Ectodermal cell (in vitro differentiated cells): ENCODE data around the gene STKLD1.
A peak's percentile ranks its signal among the peaks of the same experiment; 100 is the strongest.

Experiments
- H3K27ac ChIP-seq: 2 replicates; pipeline ENCODE4 v1.7.0; 2013; ENCODE audit warnings: mild to moderate bottlenecking, low read depth, low read length; ENCODE audit not compliant: insufficient read depth, poor library complexity, severe bottlenecking
- H3K27me3 ChIP-seq: 2 replicates; pipeline ENCODE4 v1.7.0; 2013; ENCODE audit warnings: mild to moderate bottlenecking, low read length; ENCODE audit not compliant: insufficient read depth, control insufficient read depth, poor library complexity, severe bottlenecking
- H3K36me3 ChIP-seq: one replicate; pipeline ENCODE4 v1.7.0; 2013; ENCODE audit warnings: low read length; ENCODE audit not compliant: control insufficient read depth, insufficient read depth
- H3K4me1 ChIP-seq: one replicate; pipeline ENCODE4 v1.7.0; 2013; ENCODE audit warnings: low read length; ENCODE audit not compliant: control insufficient read depth, insufficient read depth
- H3K4me3 ChIP-seq: 2 replicates; pipeline ENCODE4 v1.7.0; 2013; ENCODE audit warnings: low read depth, low read length, control low read depth; ENCODE audit not compliant: insufficient read depth
- H3K9me3 ChIP-seq: 2 replicates; pipeline ENCODE4 v1.7.0; 2013; ENCODE audit warnings: mild to moderate bottlenecking, low read length, moderate library complexity; ENCODE audit not compliant: control insufficient read depth
- WGBS, 2 experiments: methylation state at CpG; one replicate each; pipeline ENCODE4 v1.1.7; 2013; ENCODE audit warnings: missing lambda C conversion rate in 2 of 2; 5-methylcytosine and 5-hydroxymethylcytosine counted together

STKLD1 gene

GRCh38 chr9:133406480-133407307 is 30.5 kb downstream of the STKLD1 start:
- peaks cover 30% of the 10 kb centered on the region for H3K36me3 ChIP-seq
- no peak overlapping the region for H3K4me3 ChIP-seq
- no peaks in the 10 kb centered on the region for H3K27me3 ChIP-seq
- no peak overlapping the region for H3K27ac ChIP-seq
- no peaks in the 10 kb centered on the region for H3K4me1 ChIP-seq
- no peaks in the 10 kb centered on the region for H3K9me3 ChIP-seq
- 64 to 68% methylated on average over 24 of the region's 24 CpGs for WGBS, 2 experiments

GRCh38 chr9:133408042-133408441 is 31.9 kb downstream of the STKLD1 start:
- H3K36me3 ChIP-seq, result peaks cover 35% of the 10 kb centered on the region
- 83 to 94% methylated on average over 1 of the region's 1 CpG for WGBS, 2 experiments
- no peaks in the 10 kb centered on the region for H3K4me1 ChIP-seq
- no peak overlapping the region for H3K27ac ChIP-seq
- H3K9me3 ChIP-seq, result no peaks in the 10 kb centered on the region
- no peak overlapping the region for H3K4me3 ChIP-seq
- H3K27me3 ChIP-seq, result no peaks in the 10 kb centered on the region

- H3K27ac ChIP-seq, result no peak overlapping the region
- no peaks in the 10 kb centered on the region for H3K27me3 ChIP-seq
- H3K36me3 ChIP-seq, result peaks cover 24% of the 10 kb centered on the region
- H3K4me1 ChIP-seq, result peaks cover 5% of the 10 kb centered on the region
- no peak overlapping the region for H3K4me3 ChIP-seq
- 75 to 80% methylated on average over 1 of the region's 1 CpG for WGBS, 2 experiments
- H3K9me3 ChIP-seq, result no peaks in the 10 kb centered on the region
These were observed 39.0 kb downstream of the STKLD1 start for GRCh38 chr9:133415170-133415569.

GRCh38 chr9:133417541-133418461 is 41.6 kb downstream of the STKLD1 start, which contains the start of gene REXO4:
Gene REXO4 (minus strand): TSS chr9:133418010. CDS start chr9:133417844, 166 bp downstream.
- peaks cover 10% of the 10 kb centered on the region for H3K36me3 ChIP-seq

GRCh38 chr9:133419005-133419404 is 42.8 kb downstream of the STKLD1 start:
- Histone ChIP-seq H3K9me3 (no peaks in the 10 kb centered on the region), H3K36me3 (peaks cover 6% of the 10 kb centered on the region), H3K27me3 (no peaks in the 10 kb centered on the region), H3K4me1 (peaks cover 5% of the 10 kb centered on the region), H3K27ac (no peak overlapping the region), H3K4me3 (peak overlapping the region; percentile 79)
- 57 to 62% methylated on average over 13 of the region's 13 CpGs for WGBS, 2 experiments

More at GRCh38 chr9:133417541-133418461, 41.6 kb downstream of the STKLD1 start, which contains the start of gene REXO4:
- Histone ChIP-seq H3K4me1 (peaks cover 5% of the 10 kb centered on the region), H3K27me3 (no peaks in the 10 kb centered on the region), H3K9me3 (no peaks in the 10 kb centered on the region), H3K27ac (peak within 1 kb of the TSS; percentile 90), H3K4me3 (peak within 1 kb of the TSS; percentile 79)
- WGBS, 2 experiments, result 1% methylated on average over 75 of the region's 75 CpGs

GRCh38 chr9:133420392-133420827 is 44.2 kb downstream of the STKLD1 start:
- peaks cover 5% of the 10 kb centered on the region for H3K4me1 ChIP-seq
- no peak overlapping the region for H3K4me3 ChIP-seq
- WGBS, 2 experiments, result 81 to 86% methylated on average over 5 of the region's 5 CpGs
- H3K27me3 ChIP-seq, result no peaks in the 10 kb centered on the region
- no peak overlapping the region for H3K27ac ChIP-seq
- no peaks in the 10 kb centered on the region for H3K36me3 ChIP-seq
- no peaks in the 10 kb centered on the region for H3K9me3 ChIP-seq

- no peak within 1 kb of the TSS for H3K4me3 ChIP-seq
- no peak within 1 kb of the TSS for H3K27ac ChIP-seq
- WGBS, 2 experiments, result 80 to 81% methylated on average over 23 of the region's 23 CpGs
- no peaks in the 10 kb centered on the region for H3K9me3 ChIP-seq
- H3K27me3 ChIP-seq, result no peaks in the 10 kb centered on the region
- H3K4me1 ChIP-seq, result peaks cover 3% of the 10 kb centered on the region
- no peaks in the 10 kb centered on the region for H3K36me3 ChIP-seq
These were observed 45.7 kb downstream of the STKLD1 start, which contains the start of gene ADAMTS13 for GRCh38 chr9:133421615-133422542. Gene ADAMTS13 (plus strand): TSS chr9:133422367. CDS start chr9:133422444, 77 bp downstream.

GRCh38 chr9:133423216-133423615 is 47.0 kb downstream of the STKLD1 start:
- Histone ChIP-seq H3K27ac (no peak overlapping the region), H3K4me1 (no peaks in the 10 kb centered on the region), H3K4me3 (no peak overlapping the region), H3K27me3 (peaks cover 11% of the 10 kb centered on the region), H3K9me3 (no peaks in the 10 kb centered on the region), H3K36me3 (no peaks in the 10 kb centered on the region)
- WGBS, 2 experiments, result 92 to 93% methylated on average over 3 of the region's 3 CpGs

- Histone ChIP-seq H3K4me1 (no peaks in the 10 kb centered on the region), H3K4me3 (no peak overlapping the region), H3K27ac (no peak overlapping the region), H3K27me3 (peaks cover 20% of the 10 kb centered on the region), H3K36me3 (no peaks in the 10 kb centered on the region), H3K9me3 (no peaks in the 10 kb centered on the region)
- 90 to 91% methylated on average over 12 of the region's 12 CpGs for WGBS, 2 experiments
These were observed 48.0 kb downstream of the STKLD1 start for GRCh38 chr9:133424187-133424586.
